ENCODE data around the gene DGCR2.
"Not testable (repeated sequence)": the region's sequence is repeated elsewhere in the genome, so short reads cannot be mapped to it uniquely, and the experiment has no call there.

DNA sequence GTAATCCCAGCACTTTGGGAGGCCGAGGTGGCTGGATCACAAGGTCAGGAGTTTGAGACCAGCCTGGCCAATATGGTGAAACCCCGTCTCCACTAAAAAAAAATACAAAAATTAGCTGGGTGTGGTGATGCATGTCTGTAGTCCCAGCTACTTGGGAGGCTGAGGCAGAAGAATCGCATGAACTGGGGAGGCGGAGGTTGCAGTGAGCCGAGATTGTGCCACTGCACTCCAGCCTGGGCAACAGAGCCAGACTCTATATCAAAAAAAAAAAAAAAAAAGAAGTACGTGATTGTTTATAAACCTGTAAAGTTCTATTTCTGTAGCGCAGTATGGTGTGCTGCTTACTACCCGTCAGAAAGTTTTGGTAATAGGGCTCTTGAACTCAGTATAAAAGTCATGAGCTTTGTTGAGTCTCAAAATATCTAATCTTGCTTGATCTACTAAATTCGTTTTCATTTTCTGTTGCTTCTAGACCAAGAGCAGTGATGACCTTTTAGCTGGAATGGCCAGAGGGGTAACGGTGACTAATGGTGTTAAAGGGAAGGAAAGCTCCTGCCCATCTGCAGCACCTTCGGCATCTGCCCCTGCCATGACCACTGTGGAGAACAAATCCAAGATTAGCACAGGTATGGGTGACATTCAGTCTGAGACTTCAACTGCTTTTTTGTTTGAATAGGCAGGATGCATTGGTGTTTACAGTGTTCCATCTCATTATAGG lies 108.2 kb downstream of the DGCR2 start:
- TF ChIP-seq, protein P1, sequence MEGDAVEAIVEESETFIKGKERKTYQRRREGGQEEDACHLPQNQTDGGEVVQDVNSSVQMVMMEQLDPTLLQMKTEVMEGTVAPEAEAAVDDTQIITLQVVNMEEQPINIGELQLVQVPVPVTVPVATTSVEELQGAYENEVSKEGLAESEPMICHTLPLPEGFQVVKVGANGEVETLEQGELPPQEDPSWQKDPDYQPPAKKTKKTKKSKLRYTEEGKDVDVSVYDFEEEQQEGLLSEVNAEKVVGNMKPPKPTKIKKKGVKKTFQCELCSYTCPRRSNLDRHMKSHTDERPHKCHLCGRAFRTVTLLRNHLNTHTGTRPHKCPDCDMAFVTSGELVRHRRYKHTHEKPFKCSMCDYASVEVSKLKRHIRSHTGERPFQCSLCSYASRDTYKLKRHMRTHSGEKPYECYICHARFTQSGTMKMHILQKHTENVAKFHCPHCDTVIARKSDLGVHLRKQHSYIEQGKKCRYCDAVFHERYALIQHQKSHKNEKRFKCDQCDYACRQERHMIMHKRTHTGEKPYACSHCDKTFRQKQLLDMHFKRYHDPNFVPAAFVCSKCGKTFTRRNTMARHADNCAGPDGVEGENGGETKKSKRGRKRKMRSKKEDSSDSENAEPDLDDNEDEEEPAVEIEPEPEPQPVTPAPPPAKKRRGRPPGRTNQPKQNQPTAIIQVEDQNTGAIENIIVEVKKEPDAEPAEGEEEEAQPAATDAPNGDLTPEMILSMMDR (IDR thresholded peaks at IDR 0.05) = not testable (repeated sequence)
- TF ChIP-seq POLR2A (IDR thresholded peaks at IDR 0.05) = not testable (repeated sequence)

Data from heart left ventricle (tissue), 13 donors.